HEK293 (cell line): ENCODE data around the gene KPNA3.

Experiments
- EGR2 ChIP-seq: fragments of 450-650 bp; formaldehyde crosslinking; IDR thresholded peaks from 2 replicates; pipeline ENCODE4 v1.5.1; 2016; ENCODE audit warnings: low read depth, missing biosample characterization, missing genetic modification characterization
- GLIS1 ChIP-seq: fragments of 450-650 bp; formaldehyde crosslinking; IDR thresholded peaks from 2 replicates; pipeline ENCODE4 v1.5.1; 2016; ENCODE audit warnings: missing biosample characterization, missing genetic modification characterization
- HOXA7 ChIP-seq: sonication (generic); formaldehyde crosslinking; IDR thresholded peaks from 2 replicates; pipeline ENCODE4 v1.8.1; 2022; ENCODE audit warnings: missing genetic modification reagents, borderline replicate concordance
- INSM2 ChIP-seq: fragments of 450-650 bp; formaldehyde crosslinking; IDR thresholded peaks from 2 replicates; pipeline ENCODE4 v1.5.1; 2016; ENCODE audit warnings: missing biosample characterization, missing genetic modification characterization
- PRDM1 ChIP-seq: fragments of 450-650 bp; formaldehyde crosslinking; IDR thresholded peaks from 2 replicates; pipeline ENCODE4; 2016; ENCODE audit warnings: missing biosample characterization, missing genetic modification characterization
- PRDM6 ChIP-seq: fragments of 450-650 bp; formaldehyde crosslinking; IDR thresholded peaks from 2 replicates; pipeline ENCODE4 v1.5.1; 2017; ENCODE audit warnings: missing biosample characterization, missing genetic modification characterization
- ZBTB7A ChIP-seq: fragments of 450-650 bp; formaldehyde crosslinking; IDR thresholded peaks from 2 replicates; pipeline ENCODE4 v1.5.1; 2016; ENCODE audit warnings: low read depth, missing biosample characterization, missing genetic modification characterization
- ZBTB8A ChIP-seq: fragments of 450-650 bp; formaldehyde crosslinking; IDR thresholded peaks from 2 replicates; pipeline ENCODE4 v1.5.1; 2016; ENCODE audit warnings: missing biosample characterization, missing genetic modification characterization
- ZFP41 ChIP-seq: fragments of 450-650 bp; formaldehyde crosslinking; IDR thresholded peaks from 2 replicates; pipeline ENCODE4 v1.5.1; 2016; ENCODE audit warnings: missing biosample characterization, missing genetic modification characterization, borderline replicate concordance
- ZNF155 ChIP-seq: fragments of 450-650 bp; formaldehyde crosslinking; IDR thresholded peaks from 2 replicates; pipeline ENCODE4 v1.5.1; 2016; ENCODE audit warnings: missing biosample characterization, missing genetic modification characterization
- ZNF2 ChIP-seq: fragments of 450-650 bp; formaldehyde crosslinking; IDR thresholded peaks from 2 replicates; pipeline ENCODE4 v1.5.1; 2016; ENCODE audit warnings: missing biosample characterization, missing genetic modification characterization
- ZNF214 ChIP-seq: fragments of 450-650 bp; formaldehyde crosslinking; IDR thresholded peaks from 2 replicates; pipeline ENCODE4 v1.5.1; 2017; ENCODE audit warnings: missing biosample characterization, mild to moderate bottlenecking, missing genetic modification characterization, borderline replicate concordance
- ZNF223 ChIP-seq: fragments of 450-650 bp; formaldehyde crosslinking; IDR thresholded peaks from 2 replicates; pipeline ENCODE4 v1.5.1; 2016; ENCODE audit warnings: missing biosample characterization, missing genetic modification characterization
- ZNF239 ChIP-seq: fragments of 450-650 bp; formaldehyde crosslinking; IDR thresholded peaks from 2 replicates; pipeline ENCODE4 v1.5.1; 2016; ENCODE audit warnings: missing biosample characterization, missing genetic modification characterization
- ZNF561 ChIP-seq: fragments of 450-650 bp; IDR thresholded peaks from 2 replicates; pipeline ENCODE4 v1.5.1; 2018; ENCODE audit warnings: missing biosample characterization, missing genetic modification characterization, borderline replicate concordance
- ZNF571 ChIP-seq: fragments of 450-650 bp; formaldehyde crosslinking; IDR thresholded peaks from 2 replicates; pipeline ENCODE4 v1.5.0; 2017; ENCODE audit warnings: missing biosample characterization, missing genetic modification characterization
- ZNF600 ChIP-seq: fragments of 450-650 bp; formaldehyde crosslinking; IDR thresholded peaks from 2 replicates; pipeline ENCODE4 v1.5.1; 2016; ENCODE audit warnings: missing biosample characterization, missing genetic modification characterization
- ZNF660 ChIP-seq: fragments of 450-650 bp; IDR thresholded peaks from 2 replicates; pipeline ENCODE4 v1.5.1; 2018; ENCODE audit warnings: missing biosample characterization, mild to moderate bottlenecking, missing genetic modification characterization
- ZNF701 ChIP-seq: fragments of 450-650 bp; formaldehyde crosslinking; IDR thresholded peaks from 2 replicates; pipeline ENCODE4 v1.5.1; 2016; ENCODE audit warnings: missing biosample characterization, missing genetic modification characterization
- ZNF777 ChIP-seq: fragments of 450-650 bp; formaldehyde crosslinking; IDR thresholded peaks from 2 replicates; pipeline ENCODE4 v1.5.1; 2017; ENCODE audit warnings: missing biosample characterization, missing genetic modification characterization, borderline replicate concordance
- TF ChIP-seq, protein P1 (sequence below): fragments of 450-650 bp; formaldehyde crosslinking; IDR thresholded peaks from 2 replicates; pipeline ENCODE4 v1.5.1; 2017; ENCODE audit warnings: missing biosample characterization, missing genetic modification characterization
- TF ChIP-seq, protein P2 (sequence below): fragments of 450-650 bp; formaldehyde crosslinking; IDR thresholded peaks from 2 replicates; pipeline ENCODE4 v1.5.1; 2017; ENCODE audit warnings: missing biosample characterization, mild to moderate bottlenecking, missing genetic modification characterization, moderate library complexity
- TF ChIP-seq, protein P3 (sequence below): fragments of 450-650 bp; formaldehyde crosslinking; IDR thresholded peaks from 2 replicates; pipeline ENCODE4 v1.5.0; 2017; ENCODE audit warnings: missing biosample characterization, missing genetic modification characterization, borderline replicate concordance

KPNA3 gene

DNA sequence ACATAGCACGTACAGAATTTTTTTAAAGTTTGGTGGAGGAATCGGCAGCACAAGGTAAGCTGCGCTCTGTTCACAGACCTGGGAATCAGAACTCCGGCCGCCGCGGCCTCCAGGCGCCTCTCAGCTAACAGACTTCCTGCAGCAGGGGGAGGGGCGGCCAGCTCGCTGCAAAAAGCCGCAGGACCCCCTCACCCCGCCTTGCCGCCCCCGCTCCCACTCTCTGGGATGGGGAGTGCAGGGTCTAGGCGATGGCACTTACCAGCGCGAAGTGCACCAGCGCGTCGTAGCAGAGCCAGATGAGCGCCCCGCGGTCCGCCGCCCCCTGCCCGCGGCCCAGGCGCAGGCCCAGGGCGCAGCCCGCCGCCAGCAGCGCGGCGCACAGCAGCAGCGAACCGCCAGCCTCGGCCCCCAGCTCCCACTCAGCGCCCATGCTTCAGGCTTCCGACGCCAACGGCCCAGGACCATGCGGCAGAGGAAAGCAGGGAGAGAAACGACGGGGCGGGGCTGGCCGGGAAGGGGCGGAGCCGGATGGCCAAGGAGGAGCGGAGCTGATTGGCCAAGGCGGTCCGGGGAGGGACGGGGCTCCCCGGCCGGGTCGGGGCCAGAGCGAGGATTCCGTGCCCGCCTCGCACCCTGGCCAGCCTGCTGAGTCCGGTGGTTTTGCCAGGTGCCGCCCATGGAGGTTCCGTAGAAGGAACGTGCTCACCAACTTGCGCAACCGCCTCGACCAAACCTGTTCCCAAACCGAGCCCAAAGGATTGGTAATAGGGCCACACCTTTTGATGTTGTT, 101.3 kb downstream of the KPNA3 start, which contains the start of gene EBPL (continued):
- TF ChIP-seq ZBTB8A (tag by site-specific recombination) (peak; percentile 64), ZNF223 (tag by site-specific recombination) (no peak), ZNF2 (tag by site-specific recombination) (peak; percentile 36; the same call in 1 of the 2 replicates), ZNF701 (tag by site-specific recombination) (no peak), EGR2 (tag by site-specific recombination) (peak; percentile 62; the same call in 1 of the 2 replicates), ZNF214 (tag by site-specific recombination) (no peak), ZNF561 (tag by site-specific recombination) (0 out of 2 replicates have a peak, but pooled peaks have one; percentile 48), ZNF777 (tag by site-specific recombination) (no peak), INSM2 (tag by site-specific recombination) (no peak), PRDM6 (tag by site-specific recombination) (no peak), ZNF155 (no peak), ZNF571 (tag by site-specific recombination) (no peak), ZBTB7A (tag by site-specific recombination) (no peak), ZNF660 (tag by site-specific recombination) (0 out of 2 replicates have a peak, but pooled peaks have one; percentile 15), GLIS1 (tag by site-specific recombination) (no peak), HOXA7 (CRISPR knock-in tag) (no peak), ZNF600 (peak; percentile 48), ZFP41 (tag by site-specific recombination) (no peak), ZNF239 (tag by site-specific recombination) (no peak), PRDM1 (tag by site-specific recombination) (no peak)
- TF ChIP-seq, protein P1, sequence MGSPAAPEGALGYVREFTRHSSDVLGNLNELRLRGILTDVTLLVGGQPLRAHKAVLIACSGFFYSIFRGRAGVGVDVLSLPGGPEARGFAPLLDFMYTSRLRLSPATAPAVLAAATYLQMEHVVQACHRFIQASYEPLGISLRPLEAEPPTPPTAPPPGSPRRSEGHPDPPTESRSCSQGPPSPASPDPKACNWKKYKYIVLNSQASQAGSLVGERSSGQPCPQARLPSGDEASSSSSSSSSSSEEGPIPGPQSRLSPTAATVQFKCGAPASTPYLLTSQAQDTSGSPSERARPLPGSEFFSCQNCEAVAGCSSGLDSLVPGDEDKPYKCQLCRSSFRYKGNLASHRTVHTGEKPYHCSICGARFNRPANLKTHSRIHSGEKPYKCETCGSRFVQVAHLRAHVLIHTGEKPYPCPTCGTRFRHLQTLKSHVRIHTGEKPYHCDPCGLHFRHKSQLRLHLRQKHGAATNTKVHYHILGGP (tag by site-specific recombination): no peak
- TF ChIP-seq, protein P2, sequence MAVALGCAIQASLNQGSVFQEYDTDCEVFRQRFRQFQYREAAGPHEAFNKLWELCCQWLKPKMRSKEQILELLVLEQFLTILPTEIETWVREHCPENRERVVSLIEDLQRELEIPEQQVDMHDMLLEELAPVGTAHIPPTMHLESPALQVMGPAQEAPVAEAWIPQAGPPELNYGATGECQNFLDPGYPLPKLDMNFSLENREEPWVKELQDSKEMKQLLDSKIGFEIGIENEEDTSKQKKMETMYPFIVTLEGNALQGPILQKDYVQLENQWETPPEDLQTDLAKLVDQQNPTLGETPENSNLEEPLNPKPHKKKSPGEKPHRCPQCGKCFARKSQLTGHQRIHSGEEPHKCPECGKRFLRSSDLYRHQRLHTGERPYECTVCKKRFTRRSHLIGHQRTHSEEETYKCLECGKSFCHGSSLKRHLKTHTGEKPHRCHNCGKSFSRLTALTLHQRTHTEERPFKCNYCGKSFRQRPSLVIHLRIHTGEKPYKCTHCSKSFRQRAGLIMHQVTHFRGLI (tag by site-specific recombination): 0 out of 2 replicates have a peak, but pooled peaks have one; percentile 23
- TF ChIP-seq, protein P3, sequence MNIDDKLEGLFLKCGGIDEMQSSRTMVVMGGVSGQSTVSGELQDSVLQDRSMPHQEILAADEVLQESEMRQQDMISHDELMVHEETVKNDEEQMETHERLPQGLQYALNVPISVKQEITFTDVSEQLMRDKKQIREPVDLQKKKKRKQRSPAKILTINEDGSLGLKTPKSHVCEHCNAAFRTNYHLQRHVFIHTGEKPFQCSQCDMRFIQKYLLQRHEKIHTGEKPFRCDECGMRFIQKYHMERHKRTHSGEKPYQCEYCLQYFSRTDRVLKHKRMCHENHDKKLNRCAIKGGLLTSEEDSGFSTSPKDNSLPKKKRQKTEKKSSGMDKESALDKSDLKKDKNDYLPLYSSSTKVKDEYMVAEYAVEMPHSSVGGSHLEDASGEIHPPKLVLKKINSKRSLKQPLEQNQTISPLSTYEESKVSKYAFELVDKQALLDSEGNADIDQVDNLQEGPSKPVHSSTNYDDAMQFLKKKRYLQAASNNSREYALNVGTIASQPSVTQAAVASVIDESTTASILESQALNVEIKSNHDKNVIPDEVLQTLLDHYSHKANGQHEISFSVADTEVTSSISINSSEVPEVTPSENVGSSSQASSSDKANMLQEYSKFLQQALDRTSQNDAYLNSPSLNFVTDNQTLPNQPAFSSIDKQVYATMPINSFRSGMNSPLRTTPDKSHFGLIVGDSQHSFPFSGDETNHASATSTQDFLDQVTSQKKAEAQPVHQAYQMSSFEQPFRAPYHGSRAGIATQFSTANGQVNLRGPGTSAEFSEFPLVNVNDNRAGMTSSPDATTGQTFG (tag by site-specific recombination): no peak
